Measurements from ENCODE around the gene PIP5KL1.
"Not testable (repeated sequence)": the region's sequence is repeated elsewhere in the genome, so short reads cannot be mapped to it uniquely, and the experiment has no call there.

Gene PIP5KL1

DNA sequence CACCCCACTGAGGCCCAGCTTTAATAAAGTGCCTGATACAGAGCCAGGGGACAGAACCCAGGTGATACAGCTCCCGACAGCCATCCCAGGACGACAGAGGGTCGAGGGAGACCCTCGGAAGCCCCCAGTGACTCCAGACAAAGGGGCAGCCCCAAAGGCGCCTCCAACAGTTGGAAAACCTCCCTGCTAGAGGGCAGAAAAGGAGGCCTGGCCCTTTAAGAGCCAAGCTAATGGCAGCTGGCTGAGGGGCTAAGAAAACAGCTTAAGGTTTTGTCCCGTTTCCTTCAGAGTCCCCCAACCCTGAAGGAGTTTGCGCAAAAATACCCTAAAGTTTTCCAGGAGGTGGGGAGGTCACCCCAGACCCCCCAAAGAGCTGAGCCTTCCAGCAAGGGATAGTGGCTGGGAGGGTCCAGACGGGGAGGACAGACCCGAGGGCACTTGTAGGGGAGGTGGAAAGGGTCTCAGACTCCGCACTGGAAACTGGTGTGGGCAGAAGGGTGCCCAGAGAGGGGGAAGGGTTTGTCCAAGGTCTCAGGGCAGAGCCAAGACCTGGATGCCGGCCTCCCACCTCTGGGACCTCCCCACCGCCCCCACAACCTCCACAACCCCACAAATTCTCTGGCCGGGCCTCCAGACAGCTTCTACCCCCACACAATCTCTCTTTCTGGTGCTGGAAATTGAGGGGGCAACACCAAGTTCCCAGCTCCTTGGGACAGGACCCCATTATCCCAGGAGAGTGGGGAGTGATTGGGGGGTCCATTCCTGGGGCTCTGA is 44.9 kb downstream of the PIP5KL1 start:
- no peak for DNase-seq

DNA sequence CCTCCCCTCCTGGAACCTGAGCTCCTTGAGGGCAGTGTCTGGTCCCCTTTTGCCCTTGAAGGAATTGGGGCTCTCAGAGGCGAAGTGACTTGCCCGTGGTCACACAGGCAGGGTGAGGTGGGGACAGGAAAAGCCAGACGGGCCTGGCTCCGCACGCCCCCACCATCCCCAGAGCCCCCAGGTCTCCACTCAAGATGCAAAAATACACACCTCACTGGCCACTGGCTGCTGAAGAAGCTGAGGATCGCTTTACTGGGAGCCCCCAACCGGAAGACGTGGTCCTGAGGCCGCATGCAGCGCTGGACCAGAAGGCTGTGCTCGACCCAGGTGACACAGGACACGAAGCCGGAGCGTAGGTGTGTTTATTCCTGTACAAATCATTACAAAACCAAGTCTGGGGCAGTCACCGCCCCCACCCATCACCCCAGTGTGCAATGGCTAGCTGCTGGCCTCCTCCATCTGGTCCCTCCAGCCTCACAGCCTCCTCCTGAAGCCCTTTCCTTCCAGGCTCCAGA is 45.5 kb downstream of the PIP5KL1 start:
- DNase-seq, result no peak

DNA sequence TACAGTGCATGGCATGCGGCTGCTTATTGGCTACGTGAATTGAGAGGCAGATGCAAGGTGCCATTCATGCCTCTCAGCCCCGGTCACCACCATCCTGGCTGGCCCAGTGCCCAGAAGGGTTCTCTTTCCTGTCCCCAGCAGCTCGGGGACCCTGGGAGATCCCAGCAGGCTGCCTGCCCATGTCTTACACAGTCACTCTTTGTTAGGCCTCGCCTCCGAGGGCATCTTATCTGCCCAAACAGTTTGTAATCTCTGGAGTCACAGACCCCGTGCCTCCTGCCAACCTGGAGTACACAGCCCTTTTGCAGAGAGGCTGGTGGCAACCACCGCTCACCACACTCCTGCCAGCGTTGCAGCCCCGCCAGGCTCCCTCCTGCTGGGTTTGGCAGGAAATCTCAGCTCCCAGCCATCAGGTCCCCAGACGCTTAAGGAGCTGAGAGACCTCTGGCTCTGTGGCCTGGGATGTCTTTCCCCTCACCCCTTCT is 46.1 kb downstream of the PIP5KL1 start:
- no peak for DNase-seq

DNA sequence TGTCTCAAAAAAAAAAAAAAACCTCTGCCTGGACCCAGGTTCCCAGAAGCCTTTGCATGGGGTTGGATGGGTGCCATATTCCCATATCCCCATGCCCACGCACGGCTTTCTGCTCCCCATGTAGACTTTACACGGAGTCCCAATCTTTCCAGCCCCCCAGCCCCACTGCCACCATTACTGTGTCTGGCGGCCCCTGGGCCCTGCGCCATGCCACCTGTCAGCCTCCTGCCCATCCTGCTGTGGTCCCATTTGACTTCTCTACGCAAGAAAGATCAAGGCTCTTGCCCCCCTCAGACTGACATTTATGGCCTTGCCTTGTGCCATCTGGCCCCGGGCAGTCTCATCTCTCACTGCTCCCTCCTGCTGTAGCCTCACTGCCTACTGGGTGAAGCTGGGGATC is 46.6 kb downstream of the PIP5KL1 start:
- DNase-seq, result no peak

DNA sequence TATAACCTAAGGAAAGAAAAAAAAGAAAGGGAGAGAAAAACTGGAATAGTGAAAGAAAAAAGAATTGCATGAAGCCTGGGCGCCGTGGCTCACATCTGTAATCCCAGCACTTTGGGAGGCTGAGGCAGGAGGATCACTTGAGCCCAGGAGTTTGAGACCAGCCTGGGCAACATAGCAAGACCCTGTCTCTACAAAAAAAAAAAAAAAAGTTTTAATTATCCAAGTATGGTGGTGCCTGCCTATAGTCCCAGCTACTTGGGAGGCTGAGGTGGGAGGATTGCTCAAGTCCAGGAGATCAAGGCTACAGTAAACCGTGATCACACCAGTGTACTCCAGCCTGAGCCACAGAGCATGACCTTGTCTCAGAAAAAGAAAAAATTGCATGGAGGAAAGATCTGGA is 48.9 kb downstream of the PIP5KL1 start:
- not testable (repeated sequence) for DNase-seq

DNA sequence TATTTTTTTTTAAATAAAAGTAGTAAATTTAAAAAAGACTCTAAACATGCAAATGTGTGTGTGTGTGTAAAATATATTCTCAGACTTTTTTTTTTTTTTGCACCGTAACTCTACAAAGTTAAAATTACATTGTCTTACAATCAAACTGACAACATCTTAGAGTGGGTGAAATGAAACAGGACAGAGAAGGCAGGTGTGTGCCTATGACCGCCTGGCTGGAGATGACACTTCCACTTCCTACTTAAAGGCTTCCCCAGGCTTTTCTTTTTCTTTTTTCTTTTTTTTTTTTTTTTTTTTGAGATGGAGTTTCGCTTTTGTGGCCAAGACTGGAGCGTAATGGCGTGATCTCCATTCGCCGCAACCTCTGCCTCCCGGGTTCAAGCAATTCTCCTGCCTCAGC is 50.4 kb downstream of the PIP5KL1 start:
- no peak for DNase-seq

DNA sequence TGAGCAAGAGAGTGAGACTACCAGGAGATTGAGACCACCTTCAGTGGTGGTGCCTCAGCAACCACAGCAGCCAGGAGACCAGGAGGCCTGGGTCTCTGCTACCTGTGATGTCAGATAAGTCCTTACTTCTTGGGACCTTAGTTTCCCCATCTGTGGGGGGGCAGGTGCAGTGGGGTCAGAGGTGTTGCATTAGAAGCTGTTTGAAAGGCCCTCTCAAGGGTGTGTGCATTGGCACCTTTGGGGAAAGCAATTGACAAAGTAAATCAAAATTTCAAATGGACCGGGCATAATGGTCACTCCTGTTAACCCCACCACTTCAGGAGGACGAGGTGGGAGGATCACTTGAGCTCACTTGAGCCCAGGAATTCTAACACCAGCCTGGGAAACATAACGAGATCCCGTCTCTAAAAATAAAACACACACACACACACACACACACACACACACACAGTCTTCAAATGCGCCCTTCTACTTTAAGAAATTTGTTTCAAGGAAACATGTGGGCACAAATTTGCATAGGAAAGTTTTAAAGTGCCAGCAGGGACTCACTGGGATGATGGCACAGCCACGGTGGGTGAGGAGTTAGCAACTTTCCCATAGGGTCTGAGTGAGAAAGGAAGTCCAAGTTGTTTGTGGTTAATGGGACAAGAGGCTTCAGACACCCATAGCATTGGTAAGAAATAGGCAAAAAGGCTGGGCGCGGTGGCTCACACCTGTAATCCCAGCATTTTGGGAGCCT is 51.8 kb downstream of the PIP5KL1 start:
- DNase-seq, result no peak

DNA sequence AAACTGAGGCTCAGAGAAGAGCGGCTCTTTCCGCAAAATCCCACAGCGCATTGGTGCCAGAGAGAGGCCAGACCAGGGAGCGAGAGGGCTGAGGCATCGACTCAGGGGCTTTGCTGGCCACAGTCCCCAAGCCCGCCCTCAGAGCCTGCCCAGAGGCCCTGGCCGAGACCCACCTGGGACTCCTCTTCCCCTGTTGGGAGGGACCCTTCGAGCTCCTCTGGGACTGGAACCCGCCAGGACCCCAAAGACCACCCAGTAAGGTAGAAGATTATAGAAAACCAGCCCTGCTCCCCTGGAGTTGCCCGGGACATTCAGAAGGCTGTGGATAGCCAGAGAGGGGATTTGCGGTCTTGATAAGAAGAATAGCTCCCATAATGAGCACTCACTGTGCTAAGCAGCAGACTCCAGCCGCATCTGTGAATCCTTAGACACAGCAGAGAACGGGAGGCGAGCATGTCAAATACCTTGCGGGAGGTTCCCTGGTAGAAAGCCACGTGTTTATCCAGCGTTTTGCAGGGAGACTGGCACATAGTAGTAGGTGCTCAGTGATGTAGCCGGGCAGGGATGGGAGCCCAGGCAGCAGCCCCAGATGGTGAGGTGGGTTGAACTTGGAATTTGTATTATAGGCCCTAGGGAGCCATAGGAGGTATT is 52.5 kb downstream of the PIP5KL1 start:
- DNase-seq, result no peak

DNA sequence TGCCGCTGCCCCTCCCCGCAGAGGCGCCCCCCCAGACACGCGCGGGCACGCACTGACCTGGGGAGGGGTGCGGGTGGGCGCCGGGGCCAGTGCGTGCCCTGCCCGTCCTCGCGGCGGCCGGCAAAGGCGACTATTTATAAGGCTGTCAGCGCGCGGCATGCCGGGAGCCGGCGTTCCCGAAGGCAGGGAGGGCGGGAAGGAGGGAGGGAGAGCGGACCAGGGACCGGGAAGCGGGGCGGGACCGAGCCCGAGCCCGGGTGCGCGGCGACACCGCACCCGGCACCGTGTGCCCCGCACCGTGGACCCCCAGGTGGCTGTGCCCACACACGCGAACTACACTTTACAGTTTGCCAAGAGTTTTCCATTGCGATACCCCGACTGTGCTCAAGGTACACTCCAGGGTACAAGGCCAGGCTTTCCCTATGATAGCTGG is 53.0 kb downstream of the PIP5KL1 start, which contains the start of gene AK1:
Gene AK1 (minus strand): TSS at position 110 of the 433 bp plus-strand sequence. CDS start 3,058 bp downstream, outside the sequence.
- DNase-seq, result no peak

DNA sequence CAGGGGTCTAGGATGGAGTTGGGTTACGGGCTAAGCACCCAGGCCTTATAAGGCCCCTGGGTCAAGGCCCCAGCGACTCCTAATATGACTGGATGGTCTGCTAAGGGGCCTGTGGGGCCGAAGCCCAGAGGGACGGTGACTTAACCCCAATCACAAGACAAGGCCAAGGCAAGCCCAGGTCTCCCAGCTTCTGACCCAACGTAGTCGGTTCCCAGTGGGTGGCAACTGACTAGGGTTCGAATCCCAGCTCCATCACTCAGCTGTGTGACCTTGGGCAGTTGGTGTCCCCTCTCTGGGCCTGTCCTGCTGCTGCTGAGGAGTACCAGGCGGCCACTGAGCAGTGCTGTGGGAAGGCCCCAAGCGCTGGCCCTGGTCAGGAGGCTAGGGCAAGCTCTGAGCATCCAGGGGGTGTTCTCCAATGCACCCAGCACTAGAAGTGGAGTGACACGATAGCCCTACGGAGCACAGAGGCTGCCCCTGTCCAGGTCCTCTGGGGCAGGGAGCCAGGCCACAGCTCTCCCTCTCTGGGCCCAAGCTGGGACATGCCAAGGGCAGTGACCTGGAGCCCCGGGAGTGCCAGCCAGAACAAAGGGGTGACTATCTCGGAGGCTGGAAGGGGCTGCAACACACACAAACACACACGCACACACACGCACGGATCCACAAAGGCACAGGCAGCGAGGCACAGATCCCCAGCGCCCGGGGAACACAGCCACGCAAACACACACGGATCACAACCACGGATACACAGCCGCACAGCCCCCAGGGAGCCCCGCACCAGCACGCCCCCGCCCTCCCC is 53.6 kb downstream of the PIP5KL1 start:
- no peak for DNase-seq

DNA sequence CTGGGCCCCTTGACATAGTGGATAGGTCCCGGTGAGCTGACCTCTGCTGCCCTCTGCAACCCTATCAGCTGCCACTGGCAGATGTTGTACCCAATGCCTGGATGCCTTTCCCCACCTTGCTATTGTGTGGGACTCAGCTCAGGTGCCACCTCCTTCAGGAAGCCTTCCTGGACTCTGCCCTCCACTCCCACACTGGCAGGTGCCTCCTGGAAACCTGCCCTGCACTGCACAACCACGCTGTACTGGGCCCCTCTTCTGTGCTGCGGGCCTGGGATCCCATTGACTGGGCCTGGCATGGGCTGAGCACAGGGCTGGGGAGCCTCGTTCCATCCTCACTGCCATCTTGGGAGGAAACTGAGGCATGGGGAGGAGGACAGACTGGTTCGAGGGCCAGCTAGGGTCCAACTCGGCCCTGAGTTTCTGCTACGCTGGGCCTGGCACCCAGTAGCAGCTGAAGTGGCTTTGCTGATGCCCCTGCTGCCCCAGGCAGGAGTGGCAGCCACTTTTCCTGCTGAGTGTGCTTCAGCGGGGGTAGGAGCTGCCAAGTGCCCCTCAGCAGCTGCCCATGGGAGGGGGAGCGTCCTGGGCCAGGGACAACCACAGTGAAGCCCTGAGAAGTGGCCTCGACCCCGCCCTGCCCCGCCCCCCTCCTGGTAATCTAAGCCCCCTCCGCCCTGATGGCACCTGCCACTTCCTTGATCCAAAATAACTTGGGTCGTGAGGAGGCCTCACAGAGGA is 54.4 kb downstream of the PIP5KL1 start:
- DNase-seq, result no peak

DNA sequence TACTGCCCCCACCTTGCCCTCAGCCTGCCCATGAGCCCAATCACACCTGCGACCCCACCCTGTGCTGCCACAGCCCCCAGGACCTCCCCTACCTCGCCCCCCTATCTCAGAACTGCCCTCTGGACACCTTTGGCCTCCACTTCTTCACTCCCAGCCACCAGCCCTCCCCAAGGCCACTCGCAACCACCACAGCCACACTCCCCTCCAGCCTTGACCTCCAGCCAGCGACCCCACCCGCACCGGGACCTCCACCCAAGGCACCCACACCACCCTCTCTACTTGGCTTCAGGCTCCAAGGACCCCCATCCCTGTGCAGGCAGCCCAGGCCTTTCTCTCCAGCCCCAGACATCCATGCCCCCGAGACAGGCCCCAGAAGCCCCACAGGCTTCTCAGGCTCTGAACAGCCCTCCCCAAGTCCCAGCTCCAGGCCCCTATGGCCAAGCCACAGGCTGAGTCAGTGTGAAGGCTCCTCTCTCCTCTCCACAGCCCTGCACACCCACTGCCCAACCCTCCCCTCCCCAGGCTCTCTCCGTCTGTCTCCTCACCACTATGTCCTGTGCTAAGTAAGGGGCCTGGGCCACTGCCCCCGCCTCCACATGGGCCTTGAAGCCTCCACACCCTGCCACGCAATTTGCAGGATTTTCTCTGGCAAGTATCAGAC is 55.1 kb downstream of the PIP5KL1 start:
- no peak for DNase-seq

DNA sequence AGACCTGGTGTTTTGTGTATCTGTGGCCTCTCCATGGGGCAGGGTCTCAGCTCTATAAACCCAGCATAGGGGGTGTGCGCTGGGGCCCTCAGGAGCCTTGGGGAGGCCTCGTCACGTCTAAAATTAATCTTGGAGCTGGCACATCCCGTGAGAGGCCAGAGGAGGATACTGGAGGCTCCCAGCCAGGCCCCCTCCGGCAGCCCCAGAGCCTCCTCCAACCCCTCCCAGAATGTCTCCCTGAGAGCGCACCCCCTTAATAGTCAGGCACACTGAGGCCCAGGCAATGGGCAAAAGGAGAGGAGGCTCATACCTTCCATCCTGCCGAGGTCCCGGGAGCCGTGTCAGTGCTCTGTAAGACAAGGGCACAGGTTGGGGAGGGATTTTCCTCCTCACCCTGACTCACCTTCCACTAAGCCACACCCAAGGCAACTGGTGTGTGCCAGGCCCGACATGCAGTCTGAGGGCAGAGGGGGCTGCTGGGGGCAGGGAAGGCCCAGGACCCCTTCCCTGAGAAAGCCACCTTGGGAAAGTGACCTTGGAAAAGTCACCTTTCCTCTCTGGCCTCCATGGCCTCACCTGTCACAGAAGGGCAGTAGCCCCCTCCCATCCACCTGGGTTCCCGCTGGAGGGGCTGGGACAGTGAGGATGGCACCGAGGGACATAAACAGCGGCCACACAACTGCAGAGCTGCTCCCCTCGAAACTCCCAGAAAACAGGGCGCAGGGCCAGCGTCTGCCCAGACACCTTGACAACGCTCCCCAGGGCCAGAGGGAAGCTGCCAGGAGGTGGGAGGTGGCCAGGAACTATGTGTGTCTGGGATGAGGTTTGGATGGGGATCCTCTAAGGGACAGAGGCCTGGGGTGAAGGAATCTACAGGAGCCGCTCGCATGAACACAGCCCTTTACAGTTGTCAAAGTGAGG is 56.0 kb downstream of the PIP5KL1 start:
- DNase-seq, result no peak

DNA sequence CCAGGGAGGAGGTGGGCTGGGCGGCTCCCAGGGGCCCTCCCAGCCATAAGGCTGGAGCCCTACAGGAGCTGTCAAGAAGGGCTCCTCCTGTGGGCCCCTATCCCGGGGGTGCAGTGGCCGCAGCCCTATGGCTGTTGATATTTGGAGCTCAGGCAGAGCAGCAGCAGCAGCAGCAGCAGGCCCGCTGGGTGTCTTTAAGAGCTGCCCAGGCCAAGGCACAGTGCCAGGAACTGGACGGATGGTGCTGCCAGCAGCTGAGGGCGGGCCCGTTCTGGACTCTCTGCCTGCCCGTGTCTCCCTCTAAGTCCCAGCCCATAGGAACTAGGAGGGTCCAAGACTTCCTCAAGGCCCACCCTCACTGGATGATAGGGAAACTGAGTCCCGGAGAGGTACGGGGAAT is 56.7 kb downstream of the PIP5KL1 start:
- no peak for DNase-seq

DNA sequence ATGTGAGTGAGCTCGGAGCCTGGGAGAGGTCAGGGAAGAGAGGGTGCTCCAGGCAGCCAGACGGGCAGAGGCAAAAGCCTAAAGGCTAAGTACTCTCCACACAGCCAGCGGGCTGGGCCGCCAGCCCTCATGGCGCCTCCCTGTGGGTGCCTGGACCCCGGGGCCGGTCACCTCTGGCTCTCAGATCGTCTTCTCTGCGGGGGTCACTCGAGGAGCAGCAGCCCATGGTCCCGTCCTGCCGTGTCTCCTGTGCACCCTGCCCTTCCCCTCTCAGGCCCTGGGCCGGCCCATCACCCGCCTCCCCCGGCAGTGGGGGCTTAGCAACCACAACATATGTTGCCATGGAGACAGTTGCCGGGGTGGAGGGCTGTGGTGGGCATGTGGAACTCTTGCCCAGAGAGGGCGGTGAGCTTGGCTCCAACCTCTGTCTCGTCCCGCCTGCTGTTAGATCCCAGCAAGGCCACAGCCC is 57.3 kb downstream of the PIP5KL1 start:
- DNase-seq, result no peak

DNA sequence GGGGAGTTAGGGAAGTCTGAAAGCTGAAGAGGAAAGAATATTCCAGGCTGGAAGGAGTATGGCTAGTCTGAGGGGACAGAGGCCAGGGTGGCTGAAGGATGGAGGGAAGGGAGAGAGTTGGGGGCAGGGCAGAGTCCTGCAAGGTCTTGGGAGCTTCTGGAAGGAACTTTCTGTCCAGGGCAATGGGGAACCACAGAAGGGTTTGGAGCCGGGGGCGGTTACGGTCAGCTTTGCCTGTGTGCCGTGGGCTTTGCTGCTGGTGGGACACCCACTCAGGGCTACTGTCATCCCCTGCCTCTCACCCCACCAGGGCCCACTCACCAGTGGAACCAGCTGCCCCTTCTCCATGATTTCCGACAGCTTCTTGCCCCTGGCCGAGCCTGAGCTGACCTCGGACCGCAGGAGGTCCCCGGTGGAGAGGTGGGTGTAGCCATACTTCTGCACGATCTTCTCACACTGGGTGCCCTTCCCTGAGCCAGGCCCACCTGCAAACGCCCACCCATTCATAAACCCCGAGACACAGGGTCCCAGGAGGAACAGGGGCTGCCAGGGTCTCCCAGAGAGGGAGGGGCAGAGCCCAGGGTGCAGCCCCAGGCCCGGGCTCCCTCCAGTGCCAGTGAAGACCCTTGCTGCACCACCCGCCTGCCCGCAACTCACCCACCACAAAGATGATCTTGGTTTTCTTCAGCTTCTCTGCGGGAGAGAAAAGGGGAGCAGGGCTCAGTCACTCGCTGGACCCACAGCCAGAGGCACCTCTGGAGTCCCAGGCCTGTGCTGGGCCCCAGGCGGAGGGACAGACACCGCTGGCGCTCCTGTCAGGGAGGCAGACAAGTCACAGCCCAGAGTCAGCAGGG is 58.0 kb downstream of the PIP5KL1 start:
- no peak for DNase-seq

DNA sequence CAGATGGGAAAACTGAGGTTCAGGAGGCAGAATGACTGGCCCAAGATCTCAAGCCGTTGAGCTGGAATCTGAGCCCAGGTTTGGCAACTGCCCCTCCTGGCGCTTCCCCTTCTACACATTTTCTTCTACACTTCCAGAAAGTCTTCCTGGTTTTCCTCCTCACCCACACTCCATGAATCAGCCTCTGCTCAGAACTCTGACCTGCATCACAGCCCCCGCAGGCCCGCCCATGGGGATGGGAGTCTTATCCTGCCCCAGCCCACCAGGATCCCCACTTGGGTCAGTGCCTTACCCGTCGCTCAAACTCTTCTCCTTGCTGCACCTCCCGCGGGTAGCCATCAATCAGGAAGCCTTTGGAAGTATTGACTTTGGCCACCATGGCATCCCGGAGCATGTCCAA is 59.0 kb downstream of the PIP5KL1 start:
- no peak for DNase-seq

DNA sequence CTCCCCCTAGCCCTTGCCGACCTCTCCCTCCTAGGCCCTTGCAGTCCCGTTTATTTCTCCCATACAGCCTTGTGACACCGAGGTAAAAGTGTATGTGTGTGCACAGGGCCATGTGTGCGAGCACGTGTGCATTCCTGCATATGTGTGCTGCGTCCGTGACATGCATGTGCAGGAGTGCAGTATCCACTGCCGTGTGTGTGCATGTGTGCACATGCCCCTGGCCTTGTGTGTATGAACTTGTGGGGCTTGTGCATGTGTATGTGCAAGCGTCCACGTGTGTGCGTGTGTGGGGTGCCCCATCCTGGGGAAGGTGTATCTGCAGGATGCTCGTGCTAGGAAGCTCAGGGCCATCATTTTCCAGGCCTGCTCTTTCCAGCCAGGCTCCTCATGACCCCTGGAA is 59.7 kb downstream of the PIP5KL1 start:
- no peak for DNase-seq

Data from SIG-M5 (cell line).